Stomach (tissue), 9 donors: Measurements from ENCODE around the gene NKAIN2. TPM values are rescaled to one million over a fixed set of nuclear protein-coding genes. Genes with fewer than 3 reads are reported as not detected.

Source experiments
- DNase-seq, 2 donors: peaks; one replicate each; pipeline versions ENCODE4 v3.0.0 to v3.0.0-alpha.2; 2013 to 2019
- H3K27ac ChIP-seq, 5 donors: fragments of 200-600 bp in 4 of 5; sonication (generic) in 4 of 5; one replicate each; pipeline ENCODE4 v1.5.1; 2013 to 2019; ENCODE audit warnings: mild to moderate bottlenecking in 1 of 5, moderate library complexity in 1 of 5
- H3K27me3 ChIP-seq, 3 donors: fragments of 200-600 bp; sonication (generic); one replicate each; pipeline ENCODE4 v1.5.1; 2017 to 2019; ENCODE audit warnings: mixed run types in 1 of 3
- H3K36me3 ChIP-seq, 4 donors: fragments of 200-600 bp; sonication (generic); 1 replicate in 3 of 4; 2 replicates in 1 of 4; pipeline ENCODE4 v1.5.1; 2016 to 2019
- H3K4me1 ChIP-seq, 4 donors: fragments of 200-600 bp; sonication (generic); one replicate each; pipeline ENCODE4 v1.5.1; 2016 to 2019
- H3K4me3 ChIP-seq, 4 donors: fragments of 200-600 bp; sonication (generic) in 3 of 4; one replicate each; pipeline ENCODE4 v1.5.1; 2016 to 2019; ENCODE audit warnings: mild to moderate bottlenecking in 1 of 4
- H3K9me3 ChIP-seq, 4 donors: fragments of 200-600 bp; sonication (generic); one replicate each; pipeline ENCODE4 v1.5.1; 2016 to 2019
- CTCF ChIP-seq, 7 experiments: fragments of 450-650 bp in 4 of 7; fragments of 200-600 bp in 3 of 7; sonication (generic) in 3 of 7; IDR thresholded peaks; one replicate each; pipeline ENCODE4 v1.5.1; 2016 to 2019; ENCODE audit warnings: antibody characterized with exemption in 7 of 7, control low read depth in 2 of 7, mild to moderate bottlenecking in 1 of 7
- EP300 ChIP-seq: sonication (generic); formaldehyde crosslinking; IDR thresholded peaks from one replicate; pipeline ENCODE4 v1.6.1; 2017; ENCODE audit warnings: antibody characterized with exemption
- POLR2A ChIP-seq, 4 donors: fragments of 450-650 bp; IDR thresholded peaks; one replicate each; pipeline ENCODE4 v1.6.1; 2016; ENCODE audit warnings: antibody characterized with exemption in 4 of 4, control low read depth in 2 of 4, mild to moderate bottlenecking in 1 of 4, moderate library complexity in 1 of 4
- POLR2AphosphoS5 ChIP-seq, 3 donors: sonication (generic); formaldehyde crosslinking; IDR thresholded peaks; one replicate each; pipeline ENCODE4 v1.6.1; 2016; ENCODE audit warnings: antibody characterized with exemption in 3 of 3
- WGBS, 5 donors: extraction: QIAGEN DNeasy Blood & Tissue Kit in 3 of 5; methylation state at CpG; one replicate each; pipeline versions ENCODE4 v1.1.5 to v1.1.7; 2013 to 2018; 5-methylcytosine and 5-hydroxymethylcytosine counted together
- intact Hi-C: fragments of 100-400 bp; cut with DNase I; formaldehyde crosslinking; loops from one replicate; pipeline ENCODE4 v1.15.1; 2023; ENCODE audit warnings: low total_unique reads
- polyA plus RNA-seq, 3 donors: library from polyadenylated mRNA; stranded (reverse); fragments of 200-250 nt; gene quantifications; one replicate each; pipeline ENCODE4 v1.2.3, GENCODE V29; 2013
- total RNA-seq, 5 donors: library from RNA; depleted of rRNA; stranded (reverse); fragments of >200 nt; gene quantifications; one replicate each; pipeline versions ENCODE4 v1.1.0 to v1.2.3, GENCODE V29; 2014 to 2016
- donor health status: healthy with polysubstance abuse.
- donor health status: Bipolar disorder and iron deficiency.
- donor health status: healthy.

Gene NKAIN2
- total and polyA plus RNA-seq, 8 donors: 0.13 to 9.6 (median 1.5) TPM; not detected in 5

DNA sequence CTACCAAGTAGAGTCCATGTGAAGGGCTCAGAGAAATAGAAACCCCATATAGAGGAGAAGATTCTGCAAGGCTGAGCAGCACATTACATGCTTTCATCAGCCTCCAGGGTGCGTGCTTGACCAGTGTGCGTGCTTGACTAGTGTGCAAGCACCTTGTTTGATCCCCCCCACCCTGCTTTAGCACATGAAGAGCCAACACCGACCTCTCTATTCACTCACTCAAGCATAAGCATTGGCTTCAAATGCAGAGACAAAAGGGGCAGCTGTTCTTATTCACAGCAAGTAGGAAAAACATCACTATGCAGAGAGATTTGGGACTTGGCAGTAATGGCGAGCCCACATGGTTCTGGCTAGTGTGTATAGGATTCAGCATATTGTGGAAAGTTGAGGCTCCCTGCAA, 879.8 kb downstream of the NKAIN2 start:
- H3K27me3 ChIP-seq: no peaks in the 10 kb centered on the region
- H3K27ac ChIP-seq: no peak overlapping the region
- peaks cover 0 to 34% (median 12%) of the 10 kb centered on the region in 4 donors for H3K9me3 ChIP-seq
- H3K36me3 ChIP-seq: no peaks in the 10 kb centered on the region
- TF ChIP-seq CTCF (IDR thresholded peaks at IDR 0.05) (no peak), EP300 (no peak), POLR2A (IDR thresholded peaks at IDR 0.05) (no peak), POLR2AphosphoS5 (IDR thresholded peaks at IDR 0.05) (no peak)
- 63 to 80% (median 72%) methylated on average over 4 of the region's 4 CpGs for WGBS, 5 donors
- H3K4me3 ChIP-seq: no peak overlapping the region
- intact Hi-C loops: no loop called here
- peak in 1 of 2 donors; percentile 2 for DNase-seq
- no peaks in the 10 kb centered on the region for H3K4me1 ChIP-seq

- intact Hi-C loops: no loop called here
- H3K27ac ChIP-seq: no peak overlapping the region
- DNase-seq: no peak
Measured at GRCh38 chr6:124684621-124685020, 881.0 kb downstream of the NKAIN2 start.

GRCh38 chr6:124688369-124688768, 884.7 kb downstream of the NKAIN2 start:
- intact Hi-C loops: no loop called here
- H3K36me3 ChIP-seq: no peaks in the 10 kb centered on the region
- TF ChIP-seq CTCF (IDR thresholded peaks at IDR 0.05) (no peak), POLR2AphosphoS5 (IDR thresholded peaks at IDR 0.05) (no peak), POLR2A (IDR thresholded peaks at IDR 0.05) (no peak), EP300 (no peak)

More at GRCh38 chr6:124684621-124685020, 881.0 kb downstream of the NKAIN2 start:
- TF ChIP-seq CTCF (IDR thresholded peaks at IDR 0.05) (no peak), POLR2A (IDR thresholded peaks at IDR 0.05) (no peak), EP300 (no peak), POLR2AphosphoS5 (IDR thresholded peaks at IDR 0.05) (no peak)
- no peak overlapping the region for H3K4me3 ChIP-seq
- no peaks in the 10 kb centered on the region for H3K36me3 ChIP-seq
- 58 to 72% (median 68%) methylated on average over 2 of the region's 2 CpGs for WGBS, 5 donors
- no peaks in the 10 kb centered on the region for H3K27me3 ChIP-seq
- peaks cover 0 to 25% (median 3%) of the 10 kb centered on the region in 4 donors for H3K9me3 ChIP-seq
- no peaks in the 10 kb centered on the region for H3K4me1 ChIP-seq

GRCh38 chr6:124694139-124694705, 890.6 kb downstream of the NKAIN2 start:
- no peak overlapping the region for H3K27ac ChIP-seq
- intact Hi-C loops: no loop called here
- peaks cover 0 to 3% (median 0%) of the 10 kb centered on the region in 4 donors for H3K9me3 ChIP-seq
- no peak overlapping the region for H3K4me3 ChIP-seq
- H3K27me3 ChIP-seq: no peaks in the 10 kb centered on the region
- DNase-seq: no peak
- H3K36me3 ChIP-seq: no peaks in the 10 kb centered on the region
- no peaks in the 10 kb centered on the region for H3K4me1 ChIP-seq
- 78 to 87% (median 82%) methylated on average over 4 of the region's 4 CpGs for WGBS, 5 donors
- TF ChIP-seq CTCF (IDR thresholded peaks at IDR 0.05) (no peak), EP300 (no peak), POLR2AphosphoS5 (IDR thresholded peaks at IDR 0.05) (no peak), POLR2A (IDR thresholded peaks at IDR 0.05) (no peak)

More at GRCh38 chr6:124688369-124688768, 884.7 kb downstream of the NKAIN2 start:
- Histone ChIP-seq H3K27me3 (no peaks in the 10 kb centered on the region), H3K27ac (no peak overlapping the region), H3K4me3 (no peak overlapping the region), H3K4me1 (no peaks in the 10 kb centered on the region), H3K9me3 (peaks cover 0 to 13% (median 3%) of the 10 kb centered on the region in 4 donors)
- DNase-seq: no peak
